NT2/D1 (cell line): ENCODE measurements around the gene COL6A2.

ENCODE experiments used
- SUZ12 ChIP-seq: IDR thresholded peaks from 2 replicates; pipeline ENCODE4 v1.6.1; 2011; ENCODE audit not compliant: insufficient read length, insufficient read depth; ENCODE audit errors: extremely low read depth
- YY1 ChIP-seq: IDR thresholded peaks from 2 replicates; pipeline ENCODE4 v1.6.1; 2011; ENCODE audit not compliant: insufficient read length, insufficient read depth
- ZNF274 ChIP-seq: IDR thresholded peaks from 2 replicates; pipeline ENCODE4 v1.6.1; 2011; ENCODE audit warnings: mild to moderate bottlenecking, low read depth, low read length

DNA sequence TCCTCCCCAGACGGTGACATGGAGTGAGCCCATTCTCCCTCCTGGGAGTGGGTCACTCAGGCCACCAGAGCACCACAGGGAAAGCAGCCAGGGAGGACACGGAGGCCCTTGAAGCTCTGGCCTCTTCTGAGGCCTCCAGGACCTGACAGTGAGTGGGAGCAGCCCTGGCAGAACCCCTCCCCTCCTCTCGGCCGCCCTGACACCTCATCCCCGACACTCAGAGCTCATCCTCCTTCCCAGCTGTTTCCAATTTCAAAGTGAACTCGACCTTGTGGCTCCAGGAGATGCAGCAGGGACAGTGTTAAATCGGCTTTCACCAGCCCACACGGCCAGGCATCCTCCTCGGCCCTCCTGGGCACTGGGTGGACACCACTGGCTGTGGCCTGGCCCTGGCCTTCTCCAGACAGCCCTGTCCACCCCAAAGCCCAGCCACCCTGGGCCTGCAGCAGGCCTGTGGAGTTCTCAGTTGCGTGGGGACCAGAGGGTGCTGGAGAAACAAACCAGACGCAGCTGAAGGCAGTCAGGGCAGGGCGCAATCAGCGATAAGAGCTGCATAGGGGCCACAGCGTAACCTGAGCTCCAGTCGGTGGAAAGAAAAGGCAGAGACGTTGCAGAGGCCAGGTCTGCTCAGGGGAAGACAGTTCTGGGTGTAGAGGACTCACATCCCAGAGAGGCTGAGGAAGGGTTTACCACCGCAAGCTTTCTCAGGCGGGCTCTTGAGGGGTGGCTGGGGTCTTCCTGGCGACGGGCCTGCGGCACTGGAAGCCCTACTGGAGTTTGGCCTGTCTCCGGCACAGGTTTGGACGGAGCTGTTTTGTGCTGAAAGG, 30.4 kb downstream of the COL6A2 start:
- TF ChIP-seq YY1, result no peak
- TF ChIP-seq ZNF274, result no peak
- TF ChIP-seq SUZ12, result no peak
